ENCODE results near the gene DYNLT1. TPM values are rescaled to one million over a fixed set of nuclear protein-coding genes. Genes with fewer than 3 reads are reported as not detected.

Gene DYNLT1
- total and polyA plus RNA-seq, 9 of the 15 experiments (the other 6 are each of a cell fraction or from before 2014, with no cell fraction given) = 42.2 to 583 (median 127) TPM

DNA sequence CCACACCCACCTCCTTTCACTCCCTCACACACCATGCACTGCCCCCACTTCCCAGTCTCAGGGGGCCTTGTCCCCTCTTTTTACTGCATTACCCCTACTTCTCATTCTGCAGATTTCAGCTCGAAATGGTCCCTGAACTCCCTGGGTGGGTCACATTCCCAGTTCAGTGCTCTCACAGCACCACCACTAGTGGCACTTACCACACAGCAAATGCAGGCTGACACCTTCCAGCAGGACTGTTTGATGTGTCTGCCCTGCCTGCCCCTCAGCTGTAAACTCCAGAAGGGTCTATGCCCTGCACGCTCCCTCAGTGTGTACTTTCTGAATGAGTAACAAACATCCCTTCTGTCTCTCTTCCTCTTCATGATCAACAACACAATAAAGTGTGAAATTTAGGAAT is 4.0 kb downstream of the DYNLT1 start:
- WGBS (ENCODE audit: insufficient coverage, low coverage, missing lambda C conversion rate) = 92% methylated on average over 2 of the region's 2 CpGs
- in situ Hi-C loops (cut with MboI) = no loop called here
- H3K9ac ChIP-seq (ENCODE audit: insufficient read depth in 1 of 2, low read depth in 2 of 2, low read length in 2 of 2) = peak overlapping the region in 1 of 2 experiments; percentile 11; a peak in 1 of 4 replicates
- peaks cover 9% of the 10 kb centered on the region; the same call in 1 of the 2 replicates for H4K20me1 ChIP-seq (replicated peaks; ENCODE audit: control insufficient read depth, insufficient read depth, low read length)
- H3K4me3 ChIP-seq = no peak overlapping the region
- BruUV-seq (replicated peaks) = no TSS peak
- peaks cover 51% of the 10 kb centered on the region for H3K36me3 ChIP-seq (ENCODE audit: control insufficient read depth, insufficient read depth, low read length)
- TF ChIP-seq BRD9 (IDR thresholded peaks at IDR 0.05; ENCODE audit: low read depth, partially characterized antibody) (no peak), RBM14 (IDR thresholded peaks at IDR 0.05; ENCODE audit: borderline replicate concordance, insufficient read depth, low read depth, low read length) (no peak), ETV6 (IDR thresholded peaks at IDR 0.05; ENCODE audit: borderline replicate concordance in 1 of 2, low read depth in 2 of 2, low read length in 1 of 2) (no peak), ETV6 (CRISPR knock-in tag; IDR thresholded peaks at IDR 0.05; ENCODE audit: borderline replicate concordance) (no peak), ZNF76 (CRISPR knock-in tag; IDR thresholded peaks at IDR 0.05; ENCODE audit: borderline replicate concordance) (no peak), ZBTB8A (IDR thresholded peaks at IDR 0.05; ENCODE audit: partially characterized antibody) (no peak), ZNF707 (CRISPR knock-in tag; conservative IDR thresholded peaks at IDR 0.05) (no peak)
- TF ChIP-seq, protein P1, sequence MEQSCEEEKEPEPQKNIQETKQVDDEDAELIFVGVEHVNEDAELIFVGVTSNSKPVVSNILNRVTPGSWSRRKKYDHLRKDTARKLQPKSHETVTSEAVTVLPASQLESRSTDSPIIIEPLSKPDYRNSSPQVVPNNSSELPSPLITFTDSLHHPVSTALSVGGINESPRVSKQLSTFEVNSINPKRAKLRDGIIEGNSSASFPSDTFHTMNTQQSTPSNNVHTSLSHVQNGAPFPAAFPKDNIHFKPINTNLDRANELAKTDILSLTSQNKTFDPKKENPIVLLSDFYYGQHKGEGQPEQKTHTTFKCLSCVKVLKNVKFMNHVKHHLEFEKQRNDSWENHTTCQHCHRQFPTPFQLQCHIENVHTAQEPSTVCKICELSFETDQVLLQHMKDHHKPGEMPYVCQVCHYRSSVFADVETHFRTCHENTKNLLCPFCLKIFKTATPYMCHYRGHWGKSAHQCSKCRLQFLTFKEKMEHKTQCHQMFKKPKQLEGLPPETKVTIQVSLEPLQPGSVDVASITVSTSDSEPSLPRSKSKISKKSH (CRISPR knock-in tag; IDR thresholded peaks at IDR 0.05) = no peak
- H3K79me2 ChIP-seq (ENCODE audit: control insufficient read depth, insufficient read depth, low read length) = peaks cover 44% of the 10 kb centered on the region
- no peak overlapping the region for H3K27ac ChIP-seq (ENCODE audit: extremely low read depth, low read depth, low read length)
- no peak overlapping the region for H3K4me2 ChIP-seq (ENCODE audit: insufficient read depth, low read length)
- H3K9me1 ChIP-seq (ENCODE audit: control insufficient read depth, insufficient read depth, low read length) = no peaks in the 10 kb centered on the region
- POLR2A ChIA-PET = interaction anchor here (0.8 to 1.2 kb wide), 3 partner anchors 12 to 85 kb away, joined by 3 to 7 read pairs (median 3); no protein-coding TSS in a partner anchor
- ATAC-seq (no peak), FAIRE-seq (no peak), DNase-seq (ENCODE audit: extremely low read depth in 1 of 4, low spot score in 3 of 4) (no peak)
- no peaks in the 10 kb centered on the region for H3K9me3 ChIP-seq (replicated peaks; ENCODE audit: control insufficient read depth, insufficient read depth, low read depth, low read length)
- H2AFZ ChIP-seq (ENCODE audit: low read depth, low read length) = no peak overlapping the region
- CTCF ChIA-PET (ENCODE audit: low intra/inter-chr PET ratio) = no interaction called here
- peaks cover 18 to 20% of the 10 kb centered on the region in 2 experiments; a peak in 4 of 5 replicates for H3K4me1 ChIP-seq (replicated peaks in 1 of 2; ENCODE audit: control insufficient read depth in 2 of 2, insufficient read depth in 2 of 2, low read length in 2 of 2)
- intact Hi-C loops (cut with micrococcal nuclease) = no loop called here
- no peaks in the 10 kb centered on the region for H3K27me3 ChIP-seq (ENCODE audit: control insufficient read depth in 2 of 2, insufficient read depth in 2 of 2, low read length in 2 of 2)
